ENCODE results near the gene TMEM190.

TMEM190 gene

DNA sequence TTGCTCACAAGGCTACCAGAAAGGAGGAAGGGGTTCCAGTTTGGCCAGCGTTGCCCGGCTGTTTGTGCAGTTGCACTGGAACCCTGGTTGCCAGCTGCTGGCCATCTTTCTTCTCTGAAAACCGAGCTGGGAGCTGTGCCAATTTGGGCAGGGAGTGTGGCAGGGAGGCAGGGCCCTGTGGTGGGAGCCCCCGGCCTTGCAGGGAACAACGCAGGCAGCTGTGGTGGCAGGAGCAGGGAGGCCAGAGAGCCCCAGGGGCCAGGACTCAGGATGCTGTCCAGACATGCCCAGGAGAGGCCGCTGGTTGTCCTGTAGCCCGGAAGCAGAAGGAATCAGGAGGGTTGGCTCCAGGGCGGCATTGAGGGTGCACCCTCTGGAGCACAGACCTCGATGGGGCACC, 32.2 kb upstream of the TMEM190 start:
- H3K9ac ChIP-seq (ENCODE audit: low read length), result no peak overlapping the region
- peaks cover 23% of the 10 kb centered on the region for H3K4me1 ChIP-seq (ENCODE audit: control insufficient read depth, low read depth, low read length)
- H3K4me3 ChIP-seq (ENCODE audit: low read length), result no peak overlapping the region
- H3K27me3 ChIP-seq (ENCODE audit: control insufficient read depth, insufficient read depth, low read length), result no peaks in the 10 kb centered on the region
- H3K9me3 ChIP-seq (ENCODE audit: control insufficient read depth, low read depth, low read length), result no peaks in the 10 kb centered on the region
- H3K36me3 ChIP-seq (ENCODE audit: control insufficient read depth, low read depth, low read length), result peaks cover 14% of the 10 kb centered on the region
- H3K27ac ChIP-seq (ENCODE audit: low read length), result no peak overlapping the region

DNA sequence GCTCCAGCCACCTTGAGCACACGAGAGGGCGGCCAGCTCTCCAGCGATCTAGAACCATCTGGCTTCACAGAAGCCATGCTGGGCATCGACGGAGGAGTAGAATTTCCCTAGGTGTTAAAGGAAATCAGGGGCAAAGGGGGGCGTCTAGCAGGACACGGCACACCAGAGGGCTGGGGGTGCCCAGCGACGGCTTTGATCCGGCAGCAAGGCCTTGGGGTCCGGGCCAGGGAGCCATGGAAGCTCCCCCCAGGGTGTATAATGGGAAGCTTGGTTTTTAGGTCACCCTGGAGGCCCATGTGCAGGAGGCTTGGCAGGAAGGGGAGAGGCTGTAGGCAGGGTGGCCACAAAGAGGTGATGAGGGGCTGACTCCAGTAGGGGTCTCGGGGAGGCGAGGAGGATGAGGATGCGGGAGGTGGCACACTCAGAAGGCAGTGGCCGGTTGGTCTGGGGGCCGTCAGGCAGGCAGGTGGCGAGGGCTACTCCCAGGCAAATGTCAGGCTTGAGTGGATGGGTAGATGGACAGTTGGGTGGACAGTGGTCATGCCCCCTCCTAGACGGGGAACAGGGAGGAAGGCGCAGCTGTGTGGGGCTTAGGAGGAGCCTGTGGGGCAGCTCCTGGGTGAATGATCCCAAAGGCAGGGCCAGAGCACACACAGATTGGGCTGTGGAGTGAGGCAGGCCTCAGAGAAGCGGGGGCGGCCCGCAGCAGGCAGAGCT, 31.4 kb upstream of the TMEM190 start:
- no peaks in the 10 kb centered on the region for H3K27me3 ChIP-seq (ENCODE audit: control insufficient read depth, insufficient read depth, low read length)
- no peak overlapping the region for H3K9ac ChIP-seq (ENCODE audit: low read length)
- peaks cover 23% of the 10 kb centered on the region for H3K4me1 ChIP-seq (ENCODE audit: control insufficient read depth, low read depth, low read length)

DNA sequence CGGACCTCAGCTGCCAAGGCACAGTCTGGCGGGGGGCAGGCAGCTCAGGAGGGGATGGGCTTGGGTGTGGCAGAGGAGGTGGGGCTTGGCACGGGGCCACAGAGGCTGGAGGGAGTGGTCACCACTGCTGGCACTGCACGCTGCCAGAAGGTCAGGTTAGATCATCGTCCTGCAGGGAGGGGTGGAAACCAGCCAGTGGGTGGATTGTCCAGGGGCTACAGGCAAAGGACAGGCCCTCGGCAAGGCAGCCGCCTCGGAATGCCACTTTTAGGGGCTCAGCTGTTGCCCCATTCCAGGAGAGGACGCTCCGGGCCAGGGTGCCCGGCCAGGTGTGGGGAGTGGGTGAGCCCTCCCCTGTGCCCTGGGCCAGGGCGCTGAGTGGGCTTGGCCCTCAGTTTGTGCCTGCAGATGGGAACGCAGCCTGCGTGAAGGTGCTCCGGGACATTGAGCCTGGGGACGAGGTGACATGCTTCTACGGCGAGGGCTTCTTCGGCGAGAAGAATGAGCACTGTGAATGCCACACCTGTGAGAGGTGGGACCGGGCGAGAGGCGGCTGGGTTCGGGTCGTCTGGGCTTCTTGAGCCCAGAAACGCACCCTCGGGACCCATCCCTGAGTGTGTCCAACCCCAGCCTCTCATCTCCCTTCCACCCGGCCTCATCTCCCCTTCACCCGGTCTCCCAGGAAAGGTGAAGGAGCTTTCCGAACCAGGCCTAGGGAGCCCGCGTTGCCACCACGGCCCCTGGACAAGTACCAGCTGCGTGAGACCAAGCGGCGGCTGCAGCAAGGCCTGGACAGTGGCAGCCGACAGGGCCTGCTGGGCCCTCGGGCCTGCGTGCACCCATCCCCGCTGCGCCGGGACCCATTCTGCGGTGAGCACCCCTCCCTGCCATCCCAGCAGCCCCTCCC, 30.6 kb upstream of the TMEM190 start:
- Histone ChIP-seq H3K9me3 (ENCODE audit: control insufficient read depth, low read depth, low read length) (no peaks in the 10 kb centered on the region), H3K4me3 (ENCODE audit: low read length) (no peak overlapping the region), H3K27ac (ENCODE audit: low read length) (no peak overlapping the region), H3K9ac (ENCODE audit: low read length) (no peak overlapping the region), H3K27me3 (ENCODE audit: control insufficient read depth, insufficient read depth, low read length) (peaks cover 3% of the 10 kb centered on the region), H3K36me3 (ENCODE audit: control insufficient read depth, low read depth, low read length) (peaks cover 14% of the 10 kb centered on the region), H3K4me1 (ENCODE audit: control insufficient read depth, low read depth, low read length) (peaks cover 27% of the 10 kb centered on the region)

More for the DNA sequence above, 31.4 kb upstream of the TMEM190 start:
- H3K4me3 ChIP-seq (ENCODE audit: low read length), result no peak overlapping the region
- H3K9me3 ChIP-seq (ENCODE audit: control insufficient read depth, low read depth, low read length), result no peaks in the 10 kb centered on the region
- H3K27ac ChIP-seq (ENCODE audit: low read length), result no peak overlapping the region
- peaks cover 14% of the 10 kb centered on the region for H3K36me3 ChIP-seq (ENCODE audit: control insufficient read depth, low read depth, low read length)

DNA sequence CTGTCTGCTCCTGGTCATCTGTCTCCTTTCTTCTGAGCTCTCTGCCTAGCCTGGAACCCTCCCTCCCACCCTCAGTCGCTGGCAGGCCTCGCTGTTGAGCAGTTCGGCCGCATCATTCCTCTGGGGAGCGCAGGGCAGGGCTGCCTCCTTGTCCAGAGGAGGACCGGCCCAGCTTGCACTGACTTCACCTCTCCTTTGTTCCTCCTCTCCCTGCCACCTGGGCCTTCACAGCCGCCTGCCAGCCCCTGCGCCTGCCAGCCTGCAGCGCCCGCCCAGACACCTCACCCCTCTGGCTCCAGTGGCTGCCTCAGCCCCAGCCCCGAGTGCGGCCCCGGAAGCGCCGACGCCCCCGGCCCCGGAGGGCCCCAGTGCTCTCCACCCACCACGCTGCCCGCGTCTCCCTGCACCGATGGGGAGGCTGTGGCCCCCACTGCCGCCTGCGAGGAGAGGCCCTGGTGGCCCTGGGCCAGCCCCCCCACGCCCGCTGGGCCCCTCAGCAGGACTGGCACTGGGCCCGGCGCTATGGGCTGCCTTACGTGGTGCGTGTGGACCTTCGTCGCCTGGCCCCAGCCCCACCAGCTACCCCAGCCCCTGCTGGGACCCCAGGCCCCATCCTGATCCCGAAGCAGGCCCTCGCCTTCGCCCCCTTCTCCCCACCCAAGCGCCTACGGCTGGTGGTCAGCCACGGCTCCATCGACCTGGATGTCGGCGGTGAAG, 29.7 kb upstream of the TMEM190 start:
- H3K27me3 ChIP-seq (ENCODE audit: control insufficient read depth, insufficient read depth, low read length), result peaks cover 12% of the 10 kb centered on the region
- peaks cover 14% of the 10 kb centered on the region for H3K36me3 ChIP-seq (ENCODE audit: control insufficient read depth, low read depth, low read length)
- H3K4me1 ChIP-seq (ENCODE audit: control insufficient read depth, low read depth, low read length), result peaks cover 22% of the 10 kb centered on the region
- no peak overlapping the region for H3K9ac ChIP-seq (ENCODE audit: low read length)
- no peaks in the 10 kb centered on the region for H3K9me3 ChIP-seq (ENCODE audit: control insufficient read depth, low read depth, low read length)
- no peak overlapping the region for H3K27ac ChIP-seq (ENCODE audit: low read length)
- no peak overlapping the region for H3K4me3 ChIP-seq (ENCODE audit: low read length)

DNA sequence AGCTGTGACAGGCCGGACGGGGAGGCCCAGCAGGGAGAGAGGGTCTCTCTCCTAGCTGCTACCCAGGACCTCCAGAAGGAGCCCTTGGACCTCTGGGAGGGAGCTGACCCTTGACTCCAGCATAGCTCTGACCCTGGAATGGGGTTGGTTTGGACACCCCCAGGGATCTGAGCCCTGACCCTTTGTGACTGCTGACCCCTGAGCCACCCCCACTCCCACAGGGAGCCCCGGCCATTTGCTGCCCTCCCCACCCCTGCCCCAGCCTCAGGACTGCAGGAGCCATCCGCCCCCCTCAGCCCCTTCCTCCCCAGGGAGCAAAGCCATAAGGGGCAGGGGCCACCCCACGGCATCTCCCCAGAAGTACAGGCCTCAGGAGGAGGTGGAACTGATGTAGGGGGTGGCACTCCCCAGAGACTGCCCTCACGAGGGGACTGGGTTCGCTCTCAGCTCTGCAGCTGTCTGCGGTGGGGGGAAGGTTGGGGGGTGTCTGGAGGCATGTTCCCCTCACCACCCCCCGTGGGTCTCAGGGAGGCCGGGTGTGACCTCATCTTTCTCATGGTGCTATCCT, 29.1 kb upstream of the TMEM190 start:
- H3K27me3 ChIP-seq (ENCODE audit: control insufficient read depth, insufficient read depth, low read length), result peaks cover 18% of the 10 kb centered on the region
- H3K9me3 ChIP-seq (ENCODE audit: control insufficient read depth, low read depth, low read length), result no peaks in the 10 kb centered on the region
- no peak overlapping the region for H3K9ac ChIP-seq (ENCODE audit: low read length)
- no peak overlapping the region for H3K27ac ChIP-seq (ENCODE audit: low read length)
- H3K36me3 ChIP-seq (ENCODE audit: control insufficient read depth, low read depth, low read length), result peaks cover 12% of the 10 kb centered on the region
- no peak overlapping the region for H3K4me3 ChIP-seq (ENCODE audit: low read length)
- peaks cover 22% of the 10 kb centered on the region for H3K4me1 ChIP-seq (ENCODE audit: control insufficient read depth, low read depth, low read length)

DNA sequence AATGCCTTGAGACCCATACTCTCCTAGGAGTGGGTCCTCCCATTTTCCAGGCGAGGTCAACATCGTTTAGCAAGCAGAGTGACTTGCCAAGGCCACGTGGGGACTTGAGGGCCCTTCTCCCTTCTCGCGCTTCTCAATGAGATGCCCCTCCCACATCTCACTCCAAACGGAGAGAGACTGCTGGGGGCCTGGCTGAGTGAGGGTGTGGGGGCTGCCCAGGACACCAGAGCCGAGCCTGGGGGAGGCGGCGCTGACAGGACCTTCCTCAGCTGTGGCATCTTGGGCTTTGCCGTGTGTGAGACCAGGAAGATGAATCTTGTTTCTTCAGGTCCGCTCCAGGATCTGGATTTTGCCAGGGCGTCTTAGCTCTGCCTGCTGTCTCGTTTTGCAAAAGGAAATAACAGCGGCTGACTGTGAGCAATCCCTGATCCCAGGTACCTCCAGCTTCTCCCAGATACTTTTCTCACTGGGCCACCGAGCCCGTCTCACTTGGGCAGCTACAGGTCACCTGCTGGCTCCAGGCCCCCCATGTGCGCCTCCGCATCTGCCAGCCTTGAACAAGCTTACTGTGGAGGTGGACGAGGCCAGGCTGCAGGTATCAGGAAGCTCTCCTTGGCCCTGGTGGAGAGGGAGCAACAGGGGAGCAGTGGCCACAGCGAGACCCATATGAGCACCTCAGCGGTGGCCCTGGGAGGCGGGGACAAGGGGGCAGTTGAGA, 28.1 kb upstream of the TMEM190 start:
- peaks cover 27% of the 10 kb centered on the region for H3K27me3 ChIP-seq (ENCODE audit: control insufficient read depth, insufficient read depth, low read length)
- no peaks in the 10 kb centered on the region for H3K9me3 ChIP-seq (ENCODE audit: control insufficient read depth, low read depth, low read length)
- peaks cover 26% of the 10 kb centered on the region for H3K4me1 ChIP-seq (ENCODE audit: control insufficient read depth, low read depth, low read length)
- H3K9ac ChIP-seq (ENCODE audit: low read length), result peak overlapping the region; percentile 43
- H3K36me3 ChIP-seq (ENCODE audit: control insufficient read depth, low read depth, low read length), result peaks cover 3% of the 10 kb centered on the region
- peak overlapping the region; percentile 33 for H3K27ac ChIP-seq (ENCODE audit: low read length)
- H3K4me3 ChIP-seq (ENCODE audit: low read length), result peak overlapping the region; percentile 44

DNA sequence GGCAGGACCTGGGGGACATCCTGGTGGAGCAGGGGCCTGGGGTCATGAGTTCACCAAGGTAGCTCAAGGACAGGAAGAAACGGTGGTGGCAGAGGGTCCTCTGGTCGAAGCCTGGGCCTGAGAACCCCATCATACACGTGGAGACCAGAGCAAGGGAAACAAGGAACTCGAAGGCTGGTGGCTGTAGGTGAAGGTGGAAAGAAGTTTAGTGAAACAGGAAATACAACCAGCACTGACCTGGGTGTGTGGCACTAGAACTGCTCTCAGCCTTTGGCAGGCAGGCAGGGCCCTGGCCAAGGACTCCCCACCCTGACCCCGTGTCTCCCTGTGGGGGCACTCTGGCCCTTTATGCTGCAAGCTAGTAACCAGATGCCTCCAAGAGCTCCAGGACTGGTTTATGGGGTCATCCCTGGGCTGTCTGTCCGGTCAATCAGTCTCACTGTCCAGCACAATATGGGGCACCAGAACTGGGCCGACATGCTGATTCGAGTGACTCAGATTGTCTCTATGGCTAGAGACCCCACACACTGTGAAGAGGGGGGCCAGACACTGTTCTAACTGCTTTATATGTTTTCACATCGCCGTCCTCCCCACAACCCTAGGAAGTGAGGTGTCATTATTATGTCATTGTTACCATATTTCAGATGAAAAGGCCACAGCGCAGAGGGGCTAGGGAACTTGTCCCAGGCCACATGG, 25.9 kb upstream of the TMEM190 start:
- peaks cover 28% of the 10 kb centered on the region for H3K4me1 ChIP-seq (ENCODE audit: control insufficient read depth, low read depth, low read length)
- H3K27ac ChIP-seq (ENCODE audit: low read length), result no peak overlapping the region
- no peak overlapping the region for H3K4me3 ChIP-seq (ENCODE audit: low read length)
- H3K9ac ChIP-seq (ENCODE audit: low read length), result no peak overlapping the region
- H3K9me3 ChIP-seq (ENCODE audit: control insufficient read depth, low read depth, low read length), result no peaks in the 10 kb centered on the region
- H3K36me3 ChIP-seq (ENCODE audit: control insufficient read depth, low read depth, low read length), result no peaks in the 10 kb centered on the region
- peaks cover 46% of the 10 kb centered on the region for H3K27me3 ChIP-seq (ENCODE audit: control insufficient read depth, insufficient read depth, low read length)

DNA sequence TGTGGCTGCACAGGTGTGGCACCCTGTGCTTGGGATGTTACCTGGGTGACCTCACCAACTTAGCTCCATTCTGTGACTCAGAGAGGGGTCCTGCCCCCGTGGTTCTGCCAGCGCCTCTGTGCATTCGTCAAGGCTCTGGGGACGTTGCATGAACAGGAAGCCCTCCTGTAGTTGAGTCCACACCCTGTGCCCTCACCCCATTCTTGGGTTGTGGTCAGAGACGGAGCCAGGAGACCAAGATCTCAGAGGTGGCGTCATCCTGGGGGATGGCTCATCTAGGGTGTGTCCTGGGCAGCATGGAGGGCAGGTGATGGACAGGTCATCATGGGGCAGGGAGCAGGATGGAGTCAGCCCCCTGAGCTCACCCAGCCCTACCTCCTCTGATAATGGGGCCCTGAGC, 24.6 kb upstream of the TMEM190 start:
- H3K9ac ChIP-seq (ENCODE audit: low read length), result no peak overlapping the region
- H3K4me1 ChIP-seq (ENCODE audit: control insufficient read depth, low read depth, low read length), result peaks cover 28% of the 10 kb centered on the region
- no peaks in the 10 kb centered on the region for H3K36me3 ChIP-seq (ENCODE audit: control insufficient read depth, low read depth, low read length)
- no peak overlapping the region for H3K27ac ChIP-seq (ENCODE audit: low read length)
- peaks cover 59% of the 10 kb centered on the region for H3K27me3 ChIP-seq (ENCODE audit: control insufficient read depth, insufficient read depth, low read length)
- no peaks in the 10 kb centered on the region for H3K9me3 ChIP-seq (ENCODE audit: control insufficient read depth, low read depth, low read length)
- H3K4me3 ChIP-seq (ENCODE audit: low read length), result no peak overlapping the region

DNA sequence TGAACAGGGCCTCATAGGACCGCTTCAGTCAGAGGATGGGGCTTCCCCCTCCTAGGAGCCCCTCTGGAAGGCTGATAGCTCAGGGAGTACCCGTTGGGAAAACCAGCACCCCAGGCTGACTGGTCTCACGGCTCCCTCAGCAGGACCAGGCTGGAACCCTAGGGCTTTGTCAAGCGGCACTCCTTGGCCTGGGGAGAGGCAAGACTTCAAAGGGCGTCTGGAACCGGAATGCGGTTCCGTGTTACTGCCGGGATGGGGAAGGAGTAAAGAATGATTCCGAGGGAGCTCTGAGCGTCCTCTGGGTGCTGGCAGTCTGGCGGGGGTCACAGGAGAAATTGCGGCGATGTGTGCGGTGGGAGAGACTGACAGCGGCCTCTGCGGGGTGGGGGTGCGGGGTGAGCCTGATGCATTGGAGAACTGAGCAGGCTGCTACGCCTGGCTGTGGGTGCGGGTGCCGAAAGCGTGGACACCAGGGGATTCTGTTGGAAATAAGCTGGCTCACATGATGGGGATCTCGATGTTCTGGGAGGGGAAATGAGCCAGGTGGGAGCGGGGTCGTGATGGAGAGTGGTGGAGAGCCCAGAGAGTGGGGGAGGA, 24.0 kb upstream of the TMEM190 start:
- Histone ChIP-seq H3K4me1 (ENCODE audit: control insufficient read depth, low read depth, low read length) (peaks cover 26% of the 10 kb centered on the region), H3K36me3 (ENCODE audit: control insufficient read depth, low read depth, low read length) (no peaks in the 10 kb centered on the region), H3K4me3 (ENCODE audit: low read length) (no peak overlapping the region), H3K9me3 (ENCODE audit: control insufficient read depth, low read depth, low read length) (no peaks in the 10 kb centered on the region), H3K27me3 (ENCODE audit: control insufficient read depth, insufficient read depth, low read length) (peaks cover 63% of the 10 kb centered on the region), H3K9ac (ENCODE audit: low read length) (no peak overlapping the region), H3K27ac (ENCODE audit: low read length) (no peak overlapping the region)

DNA sequence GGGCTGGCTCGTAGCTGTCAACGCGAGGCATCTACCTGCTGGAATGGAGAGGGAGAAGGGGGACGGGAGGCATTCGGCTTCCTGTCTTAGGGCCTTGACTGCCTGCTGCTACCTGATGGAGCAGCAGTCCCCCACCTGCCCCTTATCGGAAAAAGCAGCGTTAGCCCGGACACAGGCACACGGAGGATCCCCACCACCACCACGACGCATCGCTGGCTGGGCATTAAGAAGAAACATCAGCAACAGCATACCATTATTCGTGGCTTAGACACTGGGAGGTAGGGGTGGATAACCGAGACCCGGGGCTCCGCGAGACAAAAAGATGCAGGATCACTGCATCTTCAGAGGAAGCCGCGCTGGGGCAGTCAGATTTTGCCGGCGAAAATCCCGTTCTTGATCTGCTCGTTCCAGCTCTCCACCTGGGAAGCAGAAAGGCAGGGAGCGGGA, 23.2 kb upstream of the TMEM190 start:
- Histone ChIP-seq H3K27ac (ENCODE audit: low read length) (no peak overlapping the region), H3K36me3 (ENCODE audit: control insufficient read depth, low read depth, low read length) (no peaks in the 10 kb centered on the region), H3K4me3 (ENCODE audit: low read length) (peak overlapping the region; percentile 68), H3K27me3 (ENCODE audit: control insufficient read depth, insufficient read depth, low read length) (peaks cover 63% of the 10 kb centered on the region), H3K4me1 (ENCODE audit: control insufficient read depth, low read depth, low read length) (peaks cover 19% of the 10 kb centered on the region), H3K9me3 (ENCODE audit: control insufficient read depth, low read depth, low read length) (no peaks in the 10 kb centered on the region), H3K9ac (ENCODE audit: low read length) (no peak overlapping the region)
